ENCODE results near the gene STK32B. TPM values are rescaled to one million over a fixed set of nuclear protein-coding genes. Genes with fewer than 3 reads are reported as not detected.
A peak's percentile ranks its signal among the peaks of the same experiment; 100 is the strongest.

Gene STK32B
- total and polyA plus RNA-seq, 2 of the 4 experiments (the other 2 are of a cell fraction) = 5.5 to 6.3 TPM

DNA sequence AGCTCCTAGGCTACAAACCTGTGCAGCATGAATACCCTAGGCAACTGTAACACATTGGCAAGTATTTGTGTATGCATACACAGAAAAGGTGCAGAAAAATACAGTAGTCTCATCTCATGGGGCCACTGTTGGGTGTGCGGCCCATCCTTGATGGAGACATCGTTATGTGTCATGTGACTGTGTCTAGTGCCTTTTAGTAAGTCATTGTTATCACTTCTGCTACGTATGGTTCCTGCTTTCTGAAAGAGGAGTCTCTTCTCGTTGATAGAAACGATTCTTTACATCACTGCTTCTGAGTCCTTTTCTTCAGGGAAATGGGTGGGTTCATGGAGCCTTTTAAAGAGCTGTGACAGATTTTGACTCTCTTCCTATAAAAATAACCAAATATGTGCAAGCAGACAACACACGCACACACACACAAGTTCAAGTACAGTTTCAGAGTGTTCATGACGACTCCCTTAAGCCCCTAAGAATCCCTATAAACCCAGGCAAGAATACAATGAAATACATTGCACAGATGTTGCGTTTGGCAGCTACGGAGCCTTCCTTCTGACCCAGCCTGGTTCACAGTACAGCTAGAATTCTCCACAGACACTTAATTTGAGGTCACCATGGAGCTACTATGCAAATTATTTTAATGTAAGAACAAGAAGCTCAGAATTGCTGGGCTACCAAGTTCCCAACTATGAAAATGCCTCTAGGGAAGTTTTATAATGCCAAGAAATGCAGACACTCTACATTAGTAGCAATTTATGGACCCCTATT lies 10.2 kb upstream of the STK32B start (continued):
- TF ChIP-seq FOS (IDR thresholded peaks at IDR 0.05; ENCODE audit: low read depth, low read length) = no peak

DNA sequence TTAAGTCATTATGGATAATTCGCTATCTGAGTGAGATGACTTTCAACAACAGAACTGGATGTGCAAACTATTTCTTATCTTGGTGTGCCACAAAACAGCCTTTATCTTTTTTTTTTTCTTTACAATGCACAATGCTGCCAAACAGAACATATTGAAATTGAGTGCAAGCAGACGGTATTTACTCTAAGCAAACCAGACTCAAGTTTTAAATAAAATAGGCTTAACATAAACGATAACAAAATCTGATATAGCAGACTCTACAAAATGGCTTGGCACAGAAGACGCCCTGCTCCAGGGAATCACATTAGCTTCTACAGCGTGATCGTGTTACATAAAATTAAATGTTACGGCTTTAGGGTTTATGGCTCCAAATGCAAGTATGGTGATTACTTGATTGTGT lies 9.6 kb upstream of the STK32B start:
- H2AFZ ChIP-seq (replicated peaks; ENCODE audit: low read length, poor library complexity) = no peak overlapping the region
- intact Hi-C loops (cut with micrococcal nuclease) = no loop called here
- no peak overlapping the region for H2AK9ac ChIP-seq (replicated peaks; ENCODE audit: low read depth, low read length, poor library complexity)
- H3K9me1 ChIP-seq (ENCODE audit: insufficient read depth, low read length) = peaks cover 17% of the 10 kb centered on the region
- in situ Hi-C loops (cut with MboI; ENCODE audit: low sequenced_read_pairs) = loop anchor here (10.0 kb wide), 1 partner anchor 753 kb away; no protein-coding TSS in a partner anchor
- H3K23ac ChIP-seq (ENCODE audit: low read depth, low read length) = peak overlapping the region; percentile 52; the same call in 1 of the 2 replicates
- H2BK15ac ChIP-seq (ENCODE audit: low read depth, low read length) = 0 out of 3 replicates have a peak overlapping the region, but pooled peaks have one; percentile 11
- no peaks in the 10 kb centered on the region; the same call in none of the 2 replicates for H3K27me3 ChIP-seq (ENCODE audit: control insufficient read depth, insufficient read depth, low read length)
- H3K27ac ChIP-seq (ENCODE audit: insufficient read depth, low read length) = no peak overlapping the region
- no peaks in the 10 kb centered on the region for H4K20me1 ChIP-seq (ENCODE audit: insufficient read depth, low read length)
- no TSS peak for BruUV-seq (replicated peaks)
- no peak overlapping the region for H3K4me2 ChIP-seq (ENCODE audit: low read depth, low read length)
- H3K4ac ChIP-seq (ENCODE audit: low read depth, low read length) = no peak overlapping the region
- no peak overlapping the region for H3K4me3 ChIP-seq (ENCODE audit: insufficient read depth, low read depth, low read length)
- H2AK5ac ChIP-seq (ENCODE audit: low read depth, low read length) = no peak overlapping the region
- no peak overlapping the region for H3K9ac ChIP-seq (ENCODE audit: low read depth, low read length)
- H3K4me1 ChIP-seq (ENCODE audit: control insufficient read depth, insufficient read depth, low read length) = peaks cover 18% of the 10 kb centered on the region
- peak overlapping the region; percentile 58 for H3K18ac ChIP-seq (ENCODE audit: low read depth, low read length)
- no peak overlapping the region for H4K5ac ChIP-seq (ENCODE audit: low read depth, low read length)
- peak overlapping the region; percentile 22; the same call in 1 of the 2 replicates for H2BK20ac ChIP-seq (ENCODE audit: low read depth, low read length)
- CTCF ChIA-PET = no interaction called here
- H3K9me3 ChIP-seq (ENCODE audit: control insufficient read depth, insufficient read depth, low read length) = no peaks in the 10 kb centered on the region
- H3K79me1 ChIP-seq (ENCODE audit: low read depth in 1 of 2, low read length in 2 of 2) = peaks cover 0 to 3% of the 10 kb centered on the region in 2 experiments; a peak in 1 of 4 replicates
- no peak overlapping the region for H4K91ac ChIP-seq (ENCODE audit: insufficient read depth, low read depth, low read length)
- DNase-seq = no peak
- peak overlapping the region; percentile 26; the same call in 1 of the 2 replicates for H2BK120ac ChIP-seq (ENCODE audit: low read depth, low read length)
- H3K36me3 ChIP-seq (ENCODE audit: control insufficient read depth, insufficient read depth, low read length) = no peaks in the 10 kb centered on the region
- no peak overlapping the region for H3K56ac ChIP-seq (ENCODE audit: extremely low read depth, insufficient read depth, low read length)
- H3K14ac ChIP-seq (replicated peaks; ENCODE audit: low read depth, low read length) = no peak overlapping the region
- POLR2A ChIA-PET (ENCODE audit: unreplicated experiment) = no interaction called here
- no peak overlapping the region for H2BK5ac ChIP-seq (ENCODE audit: low read depth, low read length, poor library complexity, severe bottlenecking)
- no CpG with 5 or more reads among the region's 7 CpGs for WGBS, 2 experiments (ENCODE audit: extremely low coverage in 2 of 2, insufficient read length in 1 of 2)
- no peak for ATAC-seq (ENCODE audit: low read depth)
- no peak overlapping the region for H4K8ac ChIP-seq (ENCODE audit: low read depth in 2 of 2, low read length in 2 of 2)
- dilution Hi-C loops (cut with HindIII; ENCODE audit: low sequenced_read_pairs, unreplicated experiment) = no loop called here
- TF ChIP-seq RFX5 (IDR thresholded peaks at IDR 0.05; ENCODE audit: low read depth, low read length) (no peak), MAZ (IDR thresholded peaks at IDR 0.05; ENCODE audit: borderline replicate concordance, low read depth, low read length) (no peak), RCOR1 (IDR thresholded peaks at IDR 0.05; ENCODE audit: insufficient replicate concordance, low read length) (no peak), MXI1 (IDR thresholded peaks at IDR 0.05; ENCODE audit: borderline replicate concordance, low read depth, low read length) (no peak), RAD21 (IDR thresholded peaks at IDR 0.05; ENCODE audit: low read length) (no peak), MAFK (IDR thresholded peaks at IDR 0.05; ENCODE audit: low read depth, low read length) (no peak), CEBPB (IDR thresholded peaks at IDR 0.05; ENCODE audit: low read depth, low read length) (no peak), CHD1 (IDR thresholded peaks at IDR 0.05; ENCODE audit: low read depth, low read length) (no peak), NFE2L2 (IDR thresholded peaks at IDR 0.05; ENCODE audit: low read depth, low read length) (no peak), POLR2A (IDR thresholded peaks at IDR 0.05; ENCODE audit: low read depth, low read length) (no peak), BHLHE40 (IDR thresholded peaks at IDR 0.05; ENCODE audit: low read depth, low read length) (no peak), FOS (IDR thresholded peaks at IDR 0.05; ENCODE audit: low read depth, low read length) (no peak), SMC3 (IDR thresholded peaks at IDR 0.05; ENCODE audit: low read depth, low read length) (no peak)
- TF ChIP-seq, protein P1, sequence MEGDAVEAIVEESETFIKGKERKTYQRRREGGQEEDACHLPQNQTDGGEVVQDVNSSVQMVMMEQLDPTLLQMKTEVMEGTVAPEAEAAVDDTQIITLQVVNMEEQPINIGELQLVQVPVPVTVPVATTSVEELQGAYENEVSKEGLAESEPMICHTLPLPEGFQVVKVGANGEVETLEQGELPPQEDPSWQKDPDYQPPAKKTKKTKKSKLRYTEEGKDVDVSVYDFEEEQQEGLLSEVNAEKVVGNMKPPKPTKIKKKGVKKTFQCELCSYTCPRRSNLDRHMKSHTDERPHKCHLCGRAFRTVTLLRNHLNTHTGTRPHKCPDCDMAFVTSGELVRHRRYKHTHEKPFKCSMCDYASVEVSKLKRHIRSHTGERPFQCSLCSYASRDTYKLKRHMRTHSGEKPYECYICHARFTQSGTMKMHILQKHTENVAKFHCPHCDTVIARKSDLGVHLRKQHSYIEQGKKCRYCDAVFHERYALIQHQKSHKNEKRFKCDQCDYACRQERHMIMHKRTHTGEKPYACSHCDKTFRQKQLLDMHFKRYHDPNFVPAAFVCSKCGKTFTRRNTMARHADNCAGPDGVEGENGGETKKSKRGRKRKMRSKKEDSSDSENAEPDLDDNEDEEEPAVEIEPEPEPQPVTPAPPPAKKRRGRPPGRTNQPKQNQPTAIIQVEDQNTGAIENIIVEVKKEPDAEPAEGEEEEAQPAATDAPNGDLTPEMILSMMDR (conservative IDR thresholded peaks at IDR 0.05; ENCODE audit: low read depth, low read length) = no peak
- TF ChIP-seq, protein P2, sequence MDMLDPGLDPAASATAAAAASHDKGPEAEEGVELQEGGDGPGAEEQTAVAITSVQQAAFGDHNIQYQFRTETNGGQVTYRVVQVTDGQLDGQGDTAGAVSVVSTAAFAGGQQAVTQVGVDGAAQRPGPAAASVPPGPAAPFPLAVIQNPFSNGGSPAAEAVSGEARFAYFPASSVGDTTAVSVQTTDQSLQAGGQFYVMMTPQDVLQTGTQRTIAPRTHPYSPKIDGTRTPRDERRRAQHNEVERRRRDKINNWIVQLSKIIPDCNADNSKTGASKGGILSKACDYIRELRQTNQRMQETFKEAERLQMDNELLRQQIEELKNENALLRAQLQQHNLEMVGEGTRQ (IDR thresholded peaks at IDR 0.05; ENCODE audit: low read depth, low read length) = no peak
